Measurements from ENCODE around the gene SUPV3L1. TPM values are rescaled to one million over a fixed set of nuclear protein-coding genes. Genes with fewer than 3 reads are reported as not detected.

The SUPV3L1 gene
- total and polyA plus RNA-seq, 9 of the 15 experiments (the other 6 are each of a cell fraction or from before 2014, with no cell fraction given) = 45.2 to 156 (median 92.6) TPM

GRCh38 chr10:69211104-69211503 is 31.1 kb downstream of the SUPV3L1 start (continued):
- TF ChIP-seq, protein P1, sequence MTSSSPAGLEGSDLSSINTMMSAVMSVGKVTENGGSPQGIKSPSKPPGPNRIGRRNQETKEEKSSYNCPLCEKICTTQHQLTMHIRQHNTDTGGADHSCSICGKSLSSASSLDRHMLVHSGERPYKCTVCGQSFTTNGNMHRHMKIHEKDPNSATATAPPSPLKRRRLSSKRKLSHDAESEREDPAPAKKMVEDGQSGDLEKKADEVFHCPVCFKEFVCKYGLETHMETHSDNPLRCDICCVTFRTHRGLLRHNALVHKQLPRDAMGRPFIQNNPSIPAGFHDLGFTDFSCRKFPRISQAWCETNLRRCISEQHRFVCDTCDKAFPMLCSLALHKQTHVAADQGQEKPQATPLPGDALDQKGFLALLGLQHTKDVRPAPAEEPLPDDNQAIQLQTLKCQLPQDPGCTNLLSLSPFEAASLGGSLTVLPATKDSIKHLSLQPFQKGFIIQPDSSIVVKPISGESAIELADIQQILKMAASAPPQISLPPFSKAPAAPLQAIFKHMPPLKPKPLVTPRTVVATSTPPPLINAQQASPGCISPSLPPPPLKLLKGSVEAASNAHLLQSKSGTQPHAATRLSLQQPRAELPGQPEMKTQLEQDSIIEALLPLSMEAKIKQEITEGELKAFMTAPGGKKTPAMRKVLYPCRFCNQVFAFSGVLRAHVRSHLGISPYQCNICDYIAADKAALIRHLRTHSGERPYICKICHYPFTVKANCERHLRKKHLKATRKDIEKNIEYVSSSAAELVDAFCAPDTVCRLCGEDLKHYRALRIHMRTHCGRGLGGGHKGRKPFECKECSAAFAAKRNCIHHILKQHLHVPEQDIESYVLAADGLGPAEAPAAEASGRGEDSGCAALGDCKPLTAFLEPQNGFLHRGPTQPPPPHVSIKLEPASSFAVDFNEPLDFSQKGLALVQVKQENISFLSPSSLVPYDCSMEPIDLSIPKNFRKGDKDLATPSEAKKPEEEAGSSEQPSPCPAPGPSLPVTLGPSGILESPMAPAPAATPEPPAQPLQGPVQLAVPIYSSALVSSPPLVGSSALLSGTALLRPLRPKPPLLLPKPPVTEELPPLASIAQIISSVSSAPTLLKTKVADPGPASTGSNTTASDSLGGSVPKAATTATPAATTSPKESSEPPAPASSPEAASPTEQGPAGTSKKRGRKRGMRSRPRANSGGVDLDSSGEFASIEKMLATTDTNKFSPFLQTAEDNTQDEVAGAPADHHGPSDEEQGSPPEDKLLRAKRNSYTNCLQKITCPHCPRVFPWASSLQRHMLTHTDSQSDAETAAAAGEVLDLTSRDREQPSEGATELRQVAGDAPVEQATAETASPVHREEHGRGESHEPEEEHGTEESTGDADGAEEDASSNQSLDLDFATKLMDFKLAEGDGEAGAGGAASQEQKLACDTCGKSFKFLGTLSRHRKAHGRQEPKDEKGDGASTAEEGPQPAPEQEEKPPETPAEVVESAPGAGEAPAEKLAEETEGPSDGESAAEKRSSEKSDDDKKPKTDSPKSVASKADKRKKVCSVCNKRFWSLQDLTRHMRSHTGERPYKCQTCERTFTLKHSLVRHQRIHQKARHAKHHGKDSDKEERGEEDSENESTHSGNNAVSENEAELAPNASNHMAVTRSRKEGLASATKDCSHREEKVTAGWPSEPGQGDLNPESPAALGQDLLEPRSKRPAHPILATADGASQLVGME (CRISPR knock-in tag; IDR thresholded peaks at IDR 0.05) = no peak
- TF ChIP-seq DLX4 (CRISPR knock-in tag; IDR thresholded peaks at IDR 0.05) = no peak
- peak; percentile 62 to 68; a peak in 1 of 4 replicates for TF ChIP-seq TEAD1 (CRISPR knock-in tag; IDR thresholded peaks at IDR 0.05)
- TF ChIP-seq BCL6 (CRISPR knock-in tag; IDR thresholded peaks at IDR 0.05) = no peak
- TF ChIP-seq, protein P2, sequence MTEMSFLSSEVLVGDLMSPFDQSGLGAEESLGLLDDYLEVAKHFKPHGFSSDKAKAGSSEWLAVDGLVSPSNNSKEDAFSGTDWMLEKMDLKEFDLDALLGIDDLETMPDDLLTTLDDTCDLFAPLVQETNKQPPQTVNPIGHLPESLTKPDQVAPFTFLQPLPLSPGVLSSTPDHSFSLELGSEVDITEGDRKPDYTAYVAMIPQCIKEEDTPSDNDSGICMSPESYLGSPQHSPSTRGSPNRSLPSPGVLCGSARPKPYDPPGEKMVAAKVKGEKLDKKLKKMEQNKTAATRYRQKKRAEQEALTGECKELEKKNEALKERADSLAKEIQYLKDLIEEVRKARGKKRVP (CRISPR knock-in tag; IDR thresholded peaks at IDR 0.05) = no peak
- no peak for TF ChIP-seq CBFA2T3 (IDR thresholded peaks at IDR 0.05)
- TF ChIP-seq, protein P3, sequence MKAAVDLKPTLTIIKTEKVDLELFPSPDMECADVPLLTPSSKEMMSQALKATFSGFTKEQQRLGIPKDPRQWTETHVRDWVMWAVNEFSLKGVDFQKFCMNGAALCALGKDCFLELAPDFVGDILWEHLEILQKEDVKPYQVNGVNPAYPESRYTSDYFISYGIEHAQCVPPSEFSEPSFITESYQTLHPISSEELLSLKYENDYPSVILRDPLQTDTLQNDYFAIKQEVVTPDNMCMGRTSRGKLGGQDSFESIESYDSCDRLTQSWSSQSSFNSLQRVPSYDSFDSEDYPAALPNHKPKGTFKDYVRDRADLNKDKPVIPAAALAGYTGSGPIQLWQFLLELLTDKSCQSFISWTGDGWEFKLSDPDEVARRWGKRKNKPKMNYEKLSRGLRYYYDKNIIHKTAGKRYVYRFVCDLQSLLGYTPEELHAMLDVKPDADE (conservative IDR thresholded peaks at IDR 0.05; ENCODE audit: control insufficient read depth, low read depth, low read length) = no peak
- TF ChIP-seq MYC (IDR thresholded peaks at IDR 0.05; ENCODE audit: low read depth, low read length) = no peak
- TF ChIP-seq MYC (CRISPR knock-in tag; IDR thresholded peaks at IDR 0.05; ENCODE audit: borderline replicate concordance, low read depth) = no peak
- TF ChIP-seq SRSF9 (IDR thresholded peaks at IDR 0.05; ENCODE audit: borderline replicate concordance, low read depth, low read length) = no peak
- TF ChIP-seq EGR1 (conservative IDR thresholded peaks at IDR 0.05) = no peak
- no peak for TF ChIP-seq ESRRB (CRISPR knock-in tag; IDR thresholded peaks at IDR 0.05; ENCODE audit: borderline replicate concordance)
- no peak for TF ChIP-seq NFIX (CRISPR knock-in tag; IDR thresholded peaks at IDR 0.05; ENCODE audit: low read depth)
- no peak; the same call in 1 of the 2 replicates for TF ChIP-seq JUND (IDR thresholded peaks at IDR 0.05; ENCODE audit: borderline replicate concordance, low read depth, low read length)
- peak; percentile 37; the same call in 1 of the 3 replicates for TF ChIP-seq JUND (tag; IDR thresholded peaks at IDR 0.05; ENCODE audit: borderline replicate concordance, low read depth, low read length)
- TF ChIP-seq CHD2 (IDR thresholded peaks at IDR 0.05; ENCODE audit: low read depth, low read length) = no peak
- TF ChIP-seq, protein P4, sequence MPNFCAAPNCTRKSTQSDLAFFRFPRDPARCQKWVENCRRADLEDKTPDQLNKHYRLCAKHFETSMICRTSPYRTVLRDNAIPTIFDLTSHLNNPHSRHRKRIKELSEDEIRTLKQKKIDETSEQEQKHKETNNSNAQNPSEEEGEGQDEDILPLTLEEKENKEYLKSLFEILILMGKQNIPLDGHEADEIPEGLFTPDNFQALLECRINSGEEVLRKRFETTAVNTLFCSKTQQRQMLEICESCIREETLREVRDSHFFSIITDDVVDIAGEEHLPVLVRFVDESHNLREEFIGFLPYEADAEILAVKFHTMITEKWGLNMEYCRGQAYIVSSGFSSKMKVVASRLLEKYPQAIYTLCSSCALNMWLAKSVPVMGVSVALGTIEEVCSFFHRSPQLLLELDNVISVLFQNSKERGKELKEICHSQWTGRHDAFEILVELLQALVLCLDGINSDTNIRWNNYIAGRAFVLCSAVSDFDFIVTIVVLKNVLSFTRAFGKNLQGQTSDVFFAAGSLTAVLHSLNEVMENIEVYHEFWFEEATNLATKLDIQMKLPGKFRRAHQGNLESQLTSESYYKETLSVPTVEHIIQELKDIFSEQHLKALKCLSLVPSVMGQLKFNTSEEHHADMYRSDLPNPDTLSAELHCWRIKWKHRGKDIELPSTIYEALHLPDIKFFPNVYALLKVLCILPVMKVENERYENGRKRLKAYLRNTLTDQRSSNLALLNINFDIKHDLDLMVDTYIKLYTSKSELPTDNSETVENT (CRISPR knock-in tag; IDR thresholded peaks at IDR 0.05) = no peak
- no peak for TF ChIP-seq PHTF2 (CRISPR knock-in tag; IDR thresholded peaks at IDR 0.05)

All from K562 (cell line).